MCF 10A (cell line): ENCODE results near the gene SMYD3. TPM values are rescaled to one million over a fixed set of nuclear protein-coding genes. Genes with fewer than 3 reads are reported as not detected.

Experiments used
- BruUV-seq: library from RNA; stranded (reverse); fragments of 400-500 nt; replicated peaks from 2 replicates; lab custom pipeline; 2021; lab: Mats Ljungman, UMichigan
- CTCF ChIA-PET: fragments of 300-600 bp; sonication (Branson Sonifier 250); formaldehyde crosslinking; extraction: SDS; loops from one replicate; lab custom pipeline; 2021; ENCODE audit warnings: antibody characterized with exemption, inconsistent platforms; lab: Yijun Ruan, JAX
- POLR2A ChIA-PET: fragments of 300-600, 350-650 bp; sonication (Branson Sonifier 250); formaldehyde crosslinking; extraction: SDS; loops from one replicate; lab custom pipeline; 2020; ENCODE audit warnings: antibody characterized with exemption, inconsistent platforms; lab: Yijun Ruan, JAX
- DNase-seq: peaks from one replicate; pipeline ENCODE4 v3.0.0-alpha.2; 2018; ENCODE audit not compliant: unreplicated experiment
- H3K27ac Mint-ChIP-seq: one replicate; pipeline ENCODE4 v1.8.0; 2022; ENCODE audit warnings: mild to moderate bottlenecking, low read depth, mixed read lengths; ENCODE audit not compliant: unreplicated experiment
- H3K27me3 Mint-ChIP-seq: one replicate; pipeline ENCODE4 v1.8.0; 2022; ENCODE audit warnings: mixed read lengths; ENCODE audit not compliant: insufficient read depth, unreplicated experiment
- H3K36me3 Mint-ChIP-seq: one replicate; pipeline ENCODE4 v1.8.0; 2022; ENCODE audit warnings: mild to moderate bottlenecking, moderate library complexity, mixed read lengths; ENCODE audit not compliant: insufficient read depth, unreplicated experiment
- H3K4me1 Mint-ChIP-seq: one replicate; pipeline ENCODE4 v1.8.0; 2022; ENCODE audit warnings: mixed read lengths; ENCODE audit not compliant: insufficient read depth, unreplicated experiment
- H3K4me3 Mint-ChIP-seq: one replicate; pipeline ENCODE4 v1.8.0; 2022; ENCODE audit warnings: mild to moderate bottlenecking, moderate library complexity, mixed read lengths; ENCODE audit not compliant: unreplicated experiment
- H3K9me3 Mint-ChIP-seq: one replicate; pipeline ENCODE4 v1.8.0; 2022; ENCODE audit warnings: mixed read lengths; ENCODE audit not compliant: unreplicated experiment
- intact Hi-C: fragments of 100-400 bp; cut with micrococcal nuclease; formaldehyde crosslinking; loops from 2 replicates; pipeline ENCODE4 v1.14.1; 2022
- total RNA-seq: library from RNA; stranded (reverse); gene quantifications from 2 replicates; pipeline ENCODE4 v1.2.3, GENCODE V29; 2022
- TF ChIP-seq, protein P1 (sequence below): fragments of 200-600 bp; IDR thresholded peaks from one replicate; pipeline ENCODE4 v1.8.0; 2022; ENCODE audit warnings: antibody characterized with exemption, mild to moderate bottlenecking; ENCODE audit not compliant: unreplicated experiment

The SMYD3 gene
- total RNA-seq, 1 experiment from 2014 or later, result 26.9 TPM

DNA sequence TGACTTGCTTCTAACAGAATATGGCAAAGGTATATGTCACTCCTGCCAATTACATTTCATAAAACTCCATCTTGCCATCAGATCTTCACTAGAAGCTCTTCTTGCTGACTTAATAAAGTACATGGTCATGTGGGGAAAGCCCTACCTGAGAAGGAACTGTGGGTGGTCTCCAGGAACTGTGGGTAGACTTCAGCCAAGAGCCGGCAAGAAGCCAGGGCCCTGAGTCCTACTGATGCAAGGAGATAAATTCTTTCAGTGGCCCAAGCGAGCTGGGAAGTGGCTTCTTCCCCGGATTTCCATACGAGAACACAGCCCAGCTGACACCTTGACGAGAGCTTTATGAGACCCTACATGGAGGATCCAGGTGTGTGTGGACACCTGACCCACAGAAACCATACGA is 228.7 kb downstream of the SMYD3 start:
- no peak overlapping the region for H3K27ac Mint-ChIP-seq
- POLR2A ChIA-PET, result interaction anchor here (0.6 to 0.8 kb wide), 2 partner anchors 19 to 245 kb away, joined by 5 read pairs; no protein-coding TSS in a partner anchor

DNA sequence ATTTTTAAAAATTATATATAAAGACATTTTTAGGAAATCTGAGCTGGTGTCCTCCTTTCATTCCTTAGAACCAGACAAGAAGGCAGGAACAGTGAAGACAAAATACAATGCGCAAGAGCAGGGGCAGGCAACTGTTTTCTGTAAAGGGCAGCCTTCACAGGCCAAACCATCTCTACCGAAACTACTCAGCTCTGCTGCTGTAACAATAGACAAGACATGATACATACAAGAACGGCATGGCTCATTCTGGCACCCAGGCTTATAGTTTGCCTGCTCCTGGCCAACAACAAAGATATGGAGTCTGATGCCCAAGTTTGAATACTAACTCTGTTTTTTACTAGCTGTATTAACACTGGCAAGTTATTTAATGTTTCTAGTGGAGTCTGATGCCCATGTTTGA is 232.0 kb downstream of the SMYD3 start:
- no peaks in the 10 kb centered on the region for H3K4me1 Mint-ChIP-seq

More for the DNA sequence above, 228.7 kb downstream of the SMYD3 start:
- Mint-ChIP-seq H3K9me3 (no peaks in the 10 kb centered on the region), H3K4me3 (no peak overlapping the region), H3K27me3 (no peaks in the 10 kb centered on the region), H3K36me3 (no peaks in the 10 kb centered on the region), H3K4me1 (no peaks in the 10 kb centered on the region)
- intact Hi-C loops, result no loop called here
- BruUV-seq, result no TSS peak
- no peak for DNase-seq
- TF ChIP-seq, protein P1, sequence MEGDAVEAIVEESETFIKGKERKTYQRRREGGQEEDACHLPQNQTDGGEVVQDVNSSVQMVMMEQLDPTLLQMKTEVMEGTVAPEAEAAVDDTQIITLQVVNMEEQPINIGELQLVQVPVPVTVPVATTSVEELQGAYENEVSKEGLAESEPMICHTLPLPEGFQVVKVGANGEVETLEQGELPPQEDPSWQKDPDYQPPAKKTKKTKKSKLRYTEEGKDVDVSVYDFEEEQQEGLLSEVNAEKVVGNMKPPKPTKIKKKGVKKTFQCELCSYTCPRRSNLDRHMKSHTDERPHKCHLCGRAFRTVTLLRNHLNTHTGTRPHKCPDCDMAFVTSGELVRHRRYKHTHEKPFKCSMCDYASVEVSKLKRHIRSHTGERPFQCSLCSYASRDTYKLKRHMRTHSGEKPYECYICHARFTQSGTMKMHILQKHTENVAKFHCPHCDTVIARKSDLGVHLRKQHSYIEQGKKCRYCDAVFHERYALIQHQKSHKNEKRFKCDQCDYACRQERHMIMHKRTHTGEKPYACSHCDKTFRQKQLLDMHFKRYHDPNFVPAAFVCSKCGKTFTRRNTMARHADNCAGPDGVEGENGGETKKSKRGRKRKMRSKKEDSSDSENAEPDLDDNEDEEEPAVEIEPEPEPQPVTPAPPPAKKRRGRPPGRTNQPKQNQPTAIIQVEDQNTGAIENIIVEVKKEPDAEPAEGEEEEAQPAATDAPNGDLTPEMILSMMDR, result no peak
- CTCF ChIA-PET, result interaction anchor here (0.6 to 4.9 kb wide), 15 partner anchors 12 to 1127 kb away, joined by 3 to 60 read pairs (median 4); no protein-coding TSS in a partner anchor

DNA sequence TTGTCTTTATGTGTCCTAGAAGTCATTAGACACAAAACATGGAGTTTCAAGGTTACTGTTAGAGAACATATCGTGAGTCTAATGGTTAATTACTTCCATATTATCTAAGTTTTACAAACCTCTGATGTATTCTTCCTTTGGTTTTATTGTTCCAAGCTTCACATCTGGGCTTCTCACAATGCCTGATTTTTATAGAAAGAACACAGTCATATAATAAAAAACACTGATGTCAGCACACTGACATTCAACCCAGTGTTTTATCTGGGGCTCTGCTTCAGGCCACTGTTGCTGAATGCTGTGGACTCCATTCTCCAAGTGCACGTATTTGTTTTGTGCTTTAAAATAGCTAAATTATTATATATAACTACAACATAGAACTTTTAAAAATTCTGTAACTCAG is 232.9 kb downstream of the SMYD3 start:
- no peaks in the 10 kb centered on the region for H3K27me3 Mint-ChIP-seq
- intact Hi-C loops, result no loop called here
- H3K27ac Mint-ChIP-seq, result no peak overlapping the region
- no peak overlapping the region for H3K4me3 Mint-ChIP-seq
- ChIA-PET CTCF (interaction anchor here (1.1 to 1.6 kb wide), 5 partner anchors 9 to 1122 kb away, joined by 3 to 7 read pairs (median 3); no protein-coding TSS in a partner anchor), POLR2A (interaction anchor here (0.6 to 0.7 kb wide), 2 partner anchors 9 to 1189 kb away, joined by 3 to 4 read pairs; no protein-coding TSS in a partner anchor)
- BruUV-seq, result no TSS peak
- TF ChIP-seq, protein P1, result no peak
- DNase-seq, result no peak
- H3K36me3 Mint-ChIP-seq, result no peaks in the 10 kb centered on the region
- H3K9me3 Mint-ChIP-seq, result no peaks in the 10 kb centered on the region
- no peaks in the 10 kb centered on the region for H3K4me1 Mint-ChIP-seq

More for the DNA sequence above, 232.0 kb downstream of the SMYD3 start:
- no peak for DNase-seq
- BruUV-seq, result no TSS peak
- H3K36me3 Mint-ChIP-seq, result no peaks in the 10 kb centered on the region
- no peak overlapping the region for H3K27ac Mint-ChIP-seq
- TF ChIP-seq, protein P1, result no peak
- intact Hi-C loops, result no loop called here
- H3K4me3 Mint-ChIP-seq, result no peak overlapping the region
- POLR2A ChIA-PET, result interaction anchor here (0.6 kb wide), 2 partner anchors 9 to 224 kb away, joined by 3 to 4 read pairs; no protein-coding TSS in a partner anchor
- no peaks in the 10 kb centered on the region for H3K27me3 Mint-ChIP-seq
- CTCF ChIA-PET, result interaction anchor here (0.6 to 1.6 kb wide), 5 partner anchors 11 to 1195 kb away, joined by 3 to 7 read pairs (median 3); no protein-coding TSS in a partner anchor
- H3K9me3 Mint-ChIP-seq, result no peaks in the 10 kb centered on the region

- intact Hi-C loops, result no loop called here
- no peaks in the 10 kb centered on the region for H3K36me3 Mint-ChIP-seq
- no TSS peak for BruUV-seq
- ChIA-PET CTCF (interaction anchor here (1.3 to 1.6 kb wide), 2 partner anchors 9 to 10 kb away, joined by 4 to 7 read pairs; no protein-coding TSS in a partner anchor), POLR2A (interaction anchor here (0.6 kb wide), 1 partner anchor 244 kb away, joined by 4 read pairs; no protein-coding TSS in a partner anchor)
- TF ChIP-seq, protein P1, result no peak
- no peak overlapping the region for H3K4me3 Mint-ChIP-seq
- no peaks in the 10 kb centered on the region for H3K27me3 Mint-ChIP-seq
- DNase-seq, result no peak
- no peak overlapping the region for H3K27ac Mint-ChIP-seq
- no peaks in the 10 kb centered on the region for H3K9me3 Mint-ChIP-seq
- no peaks in the 10 kb centered on the region for H3K4me1 Mint-ChIP-seq
Measured at GRCh38 chr1:246271516-246271915, 235.6 kb downstream of the SMYD3 start.
